ENCODE measurements around the gene CTSH.
"Not testable (repeated sequence)": the region's sequence is repeated elsewhere in the genome, so short reads cannot be mapped to it uniquely, and the experiment has no call there.

Gene CTSH

GRCh38 chr15:78938658-78939488, 6.0 kb downstream of the CTSH start:
- no peak for DNase-seq

- DNase-seq: no peak
Observed at GRCh38 chr15:78937132-78937739, 7.6 kb downstream of the CTSH start.

- no peak for DNase-seq
Observed at GRCh38 chr15:78934655-78935023, 10.2 kb downstream of the CTSH start.

GRCh38 chr15:78933823-78934654, 10.8 kb downstream of the CTSH start:
- no peak for DNase-seq

- no peak for DNase-seq
Observed at GRCh38 chr15:78933187-78933822, 11.5 kb downstream of the CTSH start.

- DNase-seq: no peak
Observed at GRCh38 chr15:78932258-78932808, 12.5 kb downstream of the CTSH start.

GRCh38 chr15:78931439-78932257, 13.2 kb downstream of the CTSH start:
- DNase-seq: no peak

GRCh38 chr15:78930577-78931388, 14.1 kb downstream of the CTSH start:
- no peak for DNase-seq

GRCh38 chr15:78929536-78930264, 15.1 kb downstream of the CTSH start:
- DNase-seq: no peak

GRCh38 chr15:78928616-78929093, 16.2 kb downstream of the CTSH start:
- no peak for DNase-seq

GRCh38 chr15:78928176-78928575, 16.7 kb downstream of the CTSH start:
- not testable (repeated sequence) for DNase-seq

GRCh38 chr15:78927077-78927790, 17.6 kb downstream of the CTSH start:
- DNase-seq: no peak

GRCh38 chr15:78925956-78926743, 18.7 kb downstream of the CTSH start:
- DNase-seq: no peak

- no peak for DNase-seq
Observed at GRCh38 chr15:78925076-78925624, 19.7 kb downstream of the CTSH start.

- DNase-seq: no peak
Observed at GRCh38 chr15:78923480-78924360, 21.1 kb downstream of the CTSH start.

- no peak for DNase-seq
Observed at GRCh38 chr15:78923015-78923414, 21.8 kb downstream of the CTSH start.

GRCh38 chr15:78922527-78922926, 22.3 kb downstream of the CTSH start:
- DNase-seq: no peak

All from NCI-H1417 treated with DMSO at 0.1 percent for 48 hours (cell line).